Bronchial epithelial cell (primary cell): ENCODE measurements around the gene FGFR2. TPM values are rescaled to one million over a fixed set of nuclear protein-coding genes. Genes with fewer than 3 reads are reported as not detected.

ENCODE experiments used
- DNase-seq: peaks from one replicate; pipeline ENCODE4 v3.0.0-alpha.2; 2010; ENCODE audit warnings: low read depth
- FAIRE-seq: peaks from 2 replicates; lab custom pipeline; 2011; peaks lifted over from hg19 to GRCh38; lab: Jason Lieb, UNC
- H3K27me3 ChIP-seq: 2 replicates; pipeline ENCODE4 v1.5.1; 2011; ENCODE audit warnings: low read length; ENCODE audit not compliant: control insufficient read depth, insufficient read depth
- H3K36me3 ChIP-seq: 2 replicates; pipeline ENCODE4 v1.5.1; 2011; ENCODE audit warnings: low read length; ENCODE audit not compliant: control insufficient read depth, insufficient read depth
- H3K4me3 ChIP-seq: 2 replicates; pipeline ENCODE4 v1.5.1; 2011; ENCODE audit warnings: mild to moderate bottlenecking, low read depth, low read length, control low read depth
- CTCF ChIP-seq: IDR thresholded peaks from 2 replicates; pipeline ENCODE4 v1.5.1; 2011; ENCODE audit warnings: mild to moderate bottlenecking, moderate library complexity, low read length, control low read depth, inconsistent platforms; ENCODE audit not compliant: insufficient read depth, severe bottlenecking
- total RNA-seq: library from RNA; depleted of rRNA; stranded (reverse); fragments of >200 nt; gene quantifications from 2 replicates; pipeline ENCODE4 v1.2.1, GENCODE V29; 2014

The FGFR2 gene
- total RNA-seq, 1 donor from 2014 or later = 16.8 TPM

GRCh38 chr10:121511943-121512342, 86.3 kb downstream of the FGFR2 start:
- peaks cover 4% of the 10 kb centered on the region for H3K36me3 ChIP-seq
- peak; percentile 13 for FAIRE-seq

GRCh38 chr10:121511460-121511859, 86.8 kb downstream of the FGFR2 start:
- Histone ChIP-seq H3K36me3 (peaks cover 4% of the 10 kb centered on the region), H3K4me3 (no peak overlapping the region), H3K27me3 (no peaks in the 10 kb centered on the region)
- no peak for TF ChIP-seq CTCF
- FAIRE-seq (no peak), DNase-seq (no peak)

More at GRCh38 chr10:121511943-121512342, 86.3 kb downstream of the FGFR2 start:
- no peak overlapping the region for H3K4me3 ChIP-seq
- DNase-seq = no peak
- no peak for TF ChIP-seq CTCF
- no peaks in the 10 kb centered on the region for H3K27me3 ChIP-seq

GRCh38 chr10:121510201-121510771, 88.0 kb downstream of the FGFR2 start:
- TF ChIP-seq CTCF = no peak
- Histone ChIP-seq H3K4me3 (no peak overlapping the region), H3K36me3 (peaks cover 4% of the 10 kb centered on the region), H3K27me3 (no peaks in the 10 kb centered on the region)
- no peak for FAIRE-seq
- no peak for DNase-seq

DNA sequence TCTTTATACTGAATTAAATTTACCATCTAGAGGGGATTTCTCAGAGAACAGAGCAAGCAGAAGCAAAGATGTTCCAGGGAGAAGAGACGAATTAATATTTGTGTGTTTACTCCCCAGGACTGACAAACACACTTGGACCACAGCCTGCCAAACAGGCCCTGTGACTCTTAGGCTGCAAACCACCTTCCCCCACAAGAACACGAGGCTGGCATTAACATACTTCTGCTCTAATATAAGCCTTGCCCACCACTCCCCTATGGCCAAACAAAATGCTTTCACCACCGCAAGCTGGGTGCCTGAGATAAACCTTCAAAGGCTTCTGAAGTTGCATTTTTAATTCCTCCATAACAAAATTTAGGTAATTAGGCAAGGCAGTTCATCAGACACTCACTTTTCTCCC, 88.4 kb downstream of the FGFR2 start:
- no peak for TF ChIP-seq CTCF
- no peaks in the 10 kb centered on the region for H3K27me3 ChIP-seq
- H3K36me3 ChIP-seq = peaks cover 3% of the 10 kb centered on the region
- DNase-seq (no peak), FAIRE-seq (no peak)
- no peak overlapping the region for H3K4me3 ChIP-seq

- FAIRE-seq (no peak), DNase-seq (no peak)
- H3K27me3 ChIP-seq = no peaks in the 10 kb centered on the region
- no peak overlapping the region for H3K4me3 ChIP-seq
- peaks cover 2% of the 10 kb centered on the region for H3K36me3 ChIP-seq
- no peak for TF ChIP-seq CTCF
These were observed 89.1 kb downstream of the FGFR2 start for GRCh38 chr10:121509112-121509511.

DNA sequence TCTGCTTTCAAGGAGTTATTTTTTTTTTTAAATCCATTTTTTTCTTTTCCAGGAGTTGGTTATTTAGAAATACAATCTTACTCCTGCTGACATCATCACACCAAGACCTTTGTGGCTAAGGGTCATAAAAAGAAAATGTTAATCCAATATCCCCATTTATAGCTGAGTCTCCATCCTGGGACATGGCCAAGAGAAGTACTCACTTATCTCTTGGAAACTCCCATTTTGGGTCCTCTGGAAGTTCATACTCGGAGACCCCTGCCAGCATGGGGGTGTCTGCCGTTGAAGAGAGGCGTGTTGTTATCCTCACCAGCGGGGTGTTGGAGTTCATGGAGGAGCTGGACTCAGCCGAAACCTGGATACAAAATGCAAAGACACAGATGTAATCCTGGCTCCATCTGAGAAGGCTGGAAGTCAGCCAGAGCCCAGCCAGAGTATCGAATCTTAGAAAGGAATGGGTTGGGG, 94.6 kb downstream of the FGFR2 start:
- Histone ChIP-seq H3K27me3 (no peaks in the 10 kb centered on the region), H3K4me3 (no peak overlapping the region), H3K36me3 (peaks cover 5% of the 10 kb centered on the region)
- FAIRE-seq (no peak), DNase-seq (no peak)
- TF ChIP-seq CTCF = no peak
